Head of caudate nucleus (tissue), 42 donors: ENCODE results near the gene KRT36.
A peak's percentile ranks its signal among the peaks of the same experiment; 100 is the strongest.

Source experiments
- DNase-seq, 42 donors: peaks; one replicate each; pipeline versions ENCODE4 v3.0.0 to v3.0.0-alpha.2; 2020 to 2021; ENCODE audit warnings: mixed read lengths in 7 of 42
- intact Hi-C: fragments of 100-400 bp; cut with DNase I; formaldehyde crosslinking; loops from one replicate; pipeline ENCODE4 v1.15.0; 2022

KRT36 gene

DNA sequence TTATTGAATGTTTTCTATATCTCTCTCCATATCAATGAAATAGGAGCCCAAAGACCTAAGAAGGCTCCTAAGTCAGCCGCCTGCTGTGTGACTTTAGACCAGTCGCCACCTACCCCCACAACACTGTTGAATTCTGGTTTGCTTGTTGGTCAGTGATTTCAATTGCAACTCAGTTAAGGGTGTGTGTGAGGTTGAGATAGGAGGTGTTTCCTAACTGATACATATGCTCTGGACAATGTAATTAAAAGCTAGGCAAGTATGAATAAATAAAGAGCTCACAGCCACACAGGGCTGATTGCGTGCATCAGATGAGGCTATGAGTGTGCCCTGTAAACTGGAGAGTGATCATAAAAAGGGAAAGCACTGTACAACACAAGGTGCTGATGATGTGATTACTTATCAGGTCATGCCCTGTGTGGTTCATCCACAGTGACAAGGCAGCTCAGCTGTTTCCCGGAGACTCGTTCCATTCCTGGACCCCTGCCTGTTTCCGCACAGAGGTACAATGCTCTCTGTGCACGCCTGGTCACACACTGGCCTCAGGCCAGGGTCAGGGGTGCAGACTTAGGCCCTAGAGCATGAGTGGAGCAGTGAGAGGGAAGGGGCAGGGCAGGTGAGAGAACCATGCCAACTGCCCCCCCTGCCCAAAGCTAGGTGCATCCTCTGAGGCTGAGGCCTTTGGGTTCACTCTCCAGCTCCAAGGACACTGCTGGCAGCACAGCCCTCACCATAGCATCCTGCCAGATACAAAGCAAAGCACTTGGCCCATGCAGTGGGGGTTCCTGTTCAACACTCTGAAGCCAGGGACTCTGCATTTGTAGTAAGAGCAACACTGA lies 5.5 kb downstream of the KRT36 start:
- DNase-seq, result no peak
- intact Hi-C loops, result no loop called here

DNA sequence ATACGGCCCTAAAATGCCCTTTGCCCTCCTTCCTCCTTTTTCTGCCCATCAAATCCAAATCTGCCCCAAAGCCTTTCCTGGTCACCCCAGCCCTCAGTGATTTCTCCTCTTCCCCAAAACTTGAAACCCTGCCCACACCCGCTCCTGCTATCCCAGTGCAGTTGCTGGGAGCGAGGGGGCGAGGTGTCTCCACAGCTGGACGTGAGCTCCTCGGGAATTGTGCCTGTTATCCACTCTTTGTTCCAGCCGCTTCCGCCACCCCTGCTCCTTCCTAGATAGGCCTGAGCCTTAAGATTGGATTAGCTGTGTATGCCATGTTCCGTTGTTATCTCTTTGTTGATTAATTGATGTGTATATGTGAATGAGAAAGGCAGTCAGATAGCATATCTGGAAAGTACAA lies 6.2 kb downstream of the KRT36 start:
- peak in 1 of 42 donors; percentile 19 for DNase-seq
- intact Hi-C loops, result no loop called here

DNA sequence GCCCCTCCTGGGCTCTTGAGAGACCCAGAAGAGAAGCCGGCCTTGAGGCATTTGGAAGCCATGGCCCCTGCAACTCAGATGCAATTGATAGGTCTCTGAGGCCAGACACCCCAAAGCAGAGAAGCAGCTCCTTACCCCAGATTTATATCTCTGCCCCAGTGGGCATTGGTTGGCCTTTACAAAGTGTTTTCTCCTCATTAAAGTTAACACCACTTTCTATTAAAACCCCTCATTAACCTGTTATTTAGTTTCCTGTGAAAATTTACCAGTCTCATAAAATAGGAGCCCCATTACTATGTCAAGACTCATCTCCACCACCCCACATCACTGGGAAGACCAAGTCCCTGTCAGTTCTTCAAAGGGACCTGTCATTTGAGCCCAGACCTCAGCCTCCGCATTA lies 8.7 kb downstream of the KRT36 start, which contains the start of gene KRT35:
TSS of gene KRT35 (minus strand) at position 116 of the 400 bp plus-strand sequence. CDS start at position 62, 54 bp downstream.
- intact Hi-C loops, result no loop called here
- DNase-seq, result peak in 1 of 42 donors; percentile 9

DNA sequence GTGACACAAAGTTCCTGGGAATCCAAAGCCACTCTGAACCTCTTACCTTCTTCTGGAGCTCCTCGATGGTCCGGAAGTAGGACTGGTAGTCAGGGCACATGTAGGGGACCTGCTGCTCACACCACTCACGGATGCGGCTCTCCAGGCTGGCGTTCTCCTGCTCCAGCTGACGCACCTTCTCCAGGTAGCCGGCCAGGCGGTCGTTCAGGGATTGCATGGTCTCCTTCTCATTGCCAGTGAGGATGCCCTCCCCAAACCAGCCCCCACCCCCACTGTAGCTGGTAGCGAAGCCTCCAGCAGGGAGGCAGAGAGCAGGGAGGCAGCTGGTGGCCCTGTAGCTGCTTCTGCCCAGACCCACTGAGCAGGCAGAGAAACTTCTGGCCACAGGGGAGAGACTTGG lies 9.1 kb downstream of the KRT36 start:
- intact Hi-C loops, result no loop called here
- peak in 1 of 42 donors; percentile 22 for DNase-seq

DNA sequence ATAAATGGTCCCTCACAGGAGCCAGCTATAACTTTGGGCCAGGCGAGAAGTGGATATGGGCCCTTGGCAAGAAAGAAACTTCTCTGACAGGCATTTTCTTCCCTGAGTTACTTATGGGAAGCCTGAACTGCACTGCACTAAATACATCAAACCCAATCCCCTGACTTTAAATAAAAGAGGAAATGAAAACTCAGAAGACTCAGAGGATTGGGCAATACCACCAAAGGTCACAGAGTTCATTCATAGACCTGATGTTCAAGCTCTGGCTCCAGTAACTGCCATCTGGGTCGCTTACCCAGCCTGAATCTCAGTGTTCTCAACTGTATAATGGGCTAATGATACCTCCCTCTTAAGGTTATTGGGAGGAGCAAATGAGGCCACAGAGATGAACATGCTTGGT lies 9.6 kb downstream of the KRT36 start:
- intact Hi-C loops, result no loop called here
- DNase-seq, result no peak

DNA sequence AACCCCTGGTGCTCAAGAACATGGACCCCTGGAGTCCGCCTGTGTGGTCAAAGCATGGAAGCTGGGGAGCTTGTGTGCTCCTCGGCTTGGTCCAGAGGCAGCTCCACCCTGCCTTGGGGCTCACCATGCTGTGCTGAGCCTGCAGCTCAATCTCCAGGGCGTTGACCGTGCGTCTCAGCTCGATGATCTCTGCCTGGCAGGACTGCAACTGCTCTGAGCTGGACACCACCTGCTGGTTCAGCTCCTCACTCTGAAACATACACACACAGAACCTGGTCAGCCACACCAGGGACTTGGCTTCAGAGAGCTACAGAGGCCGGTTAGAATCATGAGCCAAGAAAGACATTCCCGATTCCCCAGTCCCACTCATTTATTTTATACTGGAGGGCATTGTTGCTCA lies 11.5 kb downstream of the KRT36 start:
- intact Hi-C loops, result no loop called here
- DNase-seq, result peak in 1 of 42 donors; percentile 17

DNA sequence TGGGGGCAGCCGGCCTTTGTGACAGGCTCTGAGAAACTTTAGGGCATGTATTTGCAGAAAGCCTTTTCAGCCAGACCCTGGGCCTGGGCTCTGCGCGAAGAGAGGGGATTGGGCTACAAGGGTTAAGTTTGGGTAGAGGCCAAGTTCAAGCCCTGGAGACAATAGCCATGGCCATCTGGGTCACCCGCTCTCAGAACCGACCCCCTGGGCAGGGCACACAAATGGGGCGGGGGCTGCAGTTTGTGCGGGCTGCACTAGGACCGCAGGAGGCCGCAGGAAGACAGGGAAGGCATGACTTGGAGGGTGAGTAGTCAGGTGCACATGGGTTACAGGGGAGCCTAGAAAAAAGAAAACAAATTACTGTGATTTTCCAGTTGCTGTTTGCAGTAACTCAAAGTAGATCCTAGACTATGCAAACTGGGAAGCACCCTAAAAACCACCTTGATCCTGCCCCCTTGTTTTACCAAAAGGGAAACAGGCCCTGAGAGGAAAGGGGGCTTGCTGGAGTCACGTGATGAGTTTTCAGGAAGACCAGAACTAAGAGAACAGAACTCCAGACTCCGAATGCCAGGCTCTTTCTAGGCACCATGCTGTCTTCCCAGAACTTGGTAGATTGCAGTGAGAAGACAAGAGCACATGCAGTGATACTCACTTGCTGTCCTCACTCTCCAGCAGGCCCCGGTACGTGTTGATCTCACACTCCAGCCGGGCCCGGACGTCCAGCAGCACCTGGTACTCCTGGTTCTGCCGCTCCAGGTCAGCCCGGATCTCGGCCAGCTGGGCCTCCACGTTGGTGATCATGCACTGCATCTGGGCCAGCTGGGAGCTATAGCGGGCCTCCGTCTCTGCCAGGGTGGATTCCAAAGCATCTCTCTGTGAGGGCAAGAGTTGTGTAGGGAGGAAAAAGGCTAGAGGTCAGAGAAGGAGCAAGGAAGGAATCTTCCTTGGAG lies 12.6 kb downstream of the KRT36 start:
- intact Hi-C loops, result no loop called here
- DNase-seq, result peak in 1 of 42 donors; percentile 28

- peak in 1 of 42 donors; percentile 11 for DNase-seq
- intact Hi-C loops, result no loop called here
Measured at GRCh38 chr17:41475421-41475820, 14.3 kb downstream of the KRT36 start.

- intact Hi-C loops, result no loop called here
- DNase-seq, result no peak
Measured at GRCh38 chr17:41474863-41475262, 14.8 kb downstream of the KRT36 start.

- DNase-seq, result no peak
- intact Hi-C loops, result no loop called here
Measured at GRCh38 chr17:41468346-41468745, 21.4 kb downstream of the KRT36 start.

DNA sequence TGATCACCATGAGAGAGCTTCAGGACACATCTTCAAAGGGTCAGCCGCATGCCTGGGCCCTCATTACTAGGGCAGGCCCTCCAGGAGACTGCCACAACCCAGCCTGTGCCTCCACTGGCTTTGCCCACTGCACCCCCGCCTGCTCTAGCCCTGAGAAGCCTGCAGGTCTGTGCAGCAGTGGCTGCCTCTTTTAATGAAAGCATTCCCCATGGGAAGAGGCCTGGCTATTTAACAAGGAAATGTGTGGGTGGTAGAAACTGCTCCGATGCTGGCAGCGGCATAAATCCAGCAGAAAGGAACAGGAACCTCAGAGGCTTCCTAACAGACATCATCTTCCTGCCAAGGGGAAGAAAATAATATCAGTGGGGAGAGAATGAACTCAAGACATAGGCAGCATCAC lies 22.1 kb downstream of the KRT36 start:
- intact Hi-C loops, result no loop called here
- DNase-seq, result no peak

GRCh38 chr17:41466988-41467387 lies 22.7 kb downstream of the KRT36 start, which contains the start of gene KRT32:
TSS of gene KRT32 (minus strand) at chr17:41467386. CDS start at chr17:41467325, 61 bp downstream.
- DNase-seq, result no peak
- intact Hi-C loops, result no loop called here

GRCh38 chr17:41464682-41465081 lies 25.0 kb downstream of the KRT36 start:
- intact Hi-C loops, result no loop called here
- DNase-seq, result peak in 24 of 42 donors; percentile 10 to 77 (median 36)

GRCh38 chr17:41464173-41464572 lies 25.5 kb downstream of the KRT36 start:
- intact Hi-C loops, result no loop called here
- no peak for DNase-seq

GRCh38 chr17:41463746-41464145 lies 26.0 kb downstream of the KRT36 start:
- intact Hi-C loops, result no loop called here
- DNase-seq, result no peak

GRCh38 chr17:41462705-41463104 lies 27.0 kb downstream of the KRT36 start:
- DNase-seq, result no peak
- intact Hi-C loops, result no loop called here

DNA sequence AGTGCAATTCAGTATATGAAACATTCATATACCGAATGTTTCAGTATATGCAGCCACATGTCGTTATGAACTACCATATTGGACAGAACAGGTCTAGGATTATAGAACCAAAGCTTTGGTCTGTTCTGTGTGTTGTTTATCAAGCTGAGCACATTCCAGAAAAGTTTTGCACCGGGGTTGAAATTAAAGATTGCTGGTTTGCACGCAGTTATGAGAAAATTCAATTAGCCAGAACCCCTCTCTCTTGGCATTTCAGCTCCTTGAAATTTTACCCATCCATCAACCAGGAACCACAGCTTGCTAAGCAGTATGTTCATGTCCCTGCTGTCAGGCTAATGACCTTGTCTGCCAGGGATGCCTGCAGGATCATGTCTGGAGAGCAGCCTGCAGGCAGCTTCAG lies 32.0 kb downstream of the KRT36 start:
- intact Hi-C loops, result no loop called here
- no peak for DNase-seq

- DNase-seq, result no peak
- intact Hi-C loops, result no loop called here
Measured at GRCh38 chr17:41456204-41456603, 33.5 kb downstream of the KRT36 start.

- DNase-seq, result no peak
- intact Hi-C loops, result no loop called here
Measured at GRCh38 chr17:41455236-41455635, 34.5 kb downstream of the KRT36 start.

- no peak for DNase-seq
- intact Hi-C loops, result no loop called here
Measured at GRCh38 chr17:41453066-41453465, 36.6 kb downstream of the KRT36 start.
